ENCODE data around the gene MTHFSD. TPM values are rescaled to one million over a fixed set of nuclear protein-coding genes. Genes with fewer than 3 reads are reported as not detected.

Gene MTHFSD
- polyA plus RNA-seq, 1 donor, result 15.9 TPM

GRCh38 chr16:86500708-86501510 is 54.1 kb downstream of the MTHFSD start:
- DNase-seq, result no peak

GRCh38 chr16:86499889-86500707 is 54.9 kb downstream of the MTHFSD start:
- no peak for DNase-seq

- no peak for DNase-seq
Observed at GRCh38 chr16:86499440-86499786, 55.6 kb downstream of the MTHFSD start.

- no peak for DNase-seq
Observed at GRCh38 chr16:86498671-86499439, 56.2 kb downstream of the MTHFSD start.

- no peak for DNase-seq
Observed at GRCh38 chr16:86498155-86498670, 56.8 kb downstream of the MTHFSD start.

- DNase-seq, result no peak
Observed at GRCh38 chr16:86497551-86498021, 57.4 kb downstream of the MTHFSD start.

GRCh38 chr16:86496929-86497461 is 58.0 kb downstream of the MTHFSD start:
- DNase-seq, result no peak

- no peak for DNase-seq
Observed at GRCh38 chr16:86496262-86496928, 58.6 kb downstream of the MTHFSD start.

- no peak for DNase-seq
Observed at GRCh38 chr16:86495756-86496261, 59.2 kb downstream of the MTHFSD start.

- DNase-seq, result no peak
Observed at GRCh38 chr16:86495357-86495701, 59.7 kb downstream of the MTHFSD start.

GRCh38 chr16:86494565-86495356 is 60.3 kb downstream of the MTHFSD start:
- no peak for DNase-seq

GRCh38 chr16:86494039-86494564 is 60.9 kb downstream of the MTHFSD start:
- DNase-seq, result no peak

- DNase-seq, result no peak
Observed at GRCh38 chr16:86492961-86493629, 61.9 kb downstream of the MTHFSD start.

GRCh38 chr16:86492267-86492960 is 62.6 kb downstream of the MTHFSD start:
- no peak for DNase-seq

GRCh38 chr16:86491640-86492023 is 63.4 kb downstream of the MTHFSD start:
- DNase-seq, result no peak

GRCh38 chr16:86490859-86491639 is 64.0 kb downstream of the MTHFSD start:
- no peak for DNase-seq

- no peak for DNase-seq
Observed at GRCh38 chr16:86485746-86486145, 69.3 kb downstream of the MTHFSD start.

- DNase-seq, result no peak
Observed at GRCh38 chr16:86484240-86484639, 70.8 kb downstream of the MTHFSD start.

- DNase-seq, result no peak
Observed at GRCh38 chr16:86481607-86482006, 73.4 kb downstream of the MTHFSD start.
